HG03575 (cell line): ENCODE measurements around the gene CRYBA2.

ENCODE experiments used
- ATAC-seq: cut with Tn5 transposase; IDR thresholded peaks from one replicate; pipeline ENCODE4 v1.9.1; 2021; ENCODE audit not compliant: unreplicated experiment, insufficient number of reproducible peaks, low FRiP score; ENCODE audit errors: extremely low read depth

The CRYBA2 gene

GRCh38 chr2:218961651-218962570, 31.3 kb downstream of the CRYBA2 start:
- no peak for ATAC-seq

GRCh38 chr2:218961229-218961628, 32.0 kb downstream of the CRYBA2 start:
- no peak for ATAC-seq

- ATAC-seq: no peak
Measured at GRCh38 chr2:218960309-218961165, 32.7 kb downstream of the CRYBA2 start.

GRCh38 chr2:218959761-218960308, 33.4 kb downstream of the CRYBA2 start:
- no peak for ATAC-seq

- ATAC-seq: no peak
Measured at GRCh38 chr2:218959141-218959731, 34.0 kb downstream of the CRYBA2 start, which contains the start of gene CDK5R2. CDK5R2 (plus strand) TSS chr2:218959666; CDS start chr2:218959821, 155 bp downstream.

GRCh38 chr2:218958276-218958675, 34.9 kb downstream of the CRYBA2 start:
- no peak for ATAC-seq

- ATAC-seq: no peak
Measured at GRCh38 chr2:218957671-218958070, 35.6 kb downstream of the CRYBA2 start.

GRCh38 chr2:218956039-218956438, 37.2 kb downstream of the CRYBA2 start:
- no peak for ATAC-seq

GRCh38 chr2:218954541-218955300, 38.5 kb downstream of the CRYBA2 start:
- no peak for ATAC-seq

GRCh38 chr2:218953366-218953954, 39.8 kb downstream of the CRYBA2 start:
- ATAC-seq: no peak

GRCh38 chr2:218952160-218952559, 41.1 kb downstream of the CRYBA2 start:
- no peak for ATAC-seq

- no peak for ATAC-seq
Measured at GRCh38 chr2:218946621-218947020, 46.6 kb downstream of the CRYBA2 start.

- ATAC-seq: no peak
Measured at GRCh38 chr2:218944759-218945404, 48.3 kb downstream of the CRYBA2 start.
